Fibroblast of villous mesenchyme (primary cell): ENCODE data around the gene RAVER1. TPM values are rescaled to one million over a fixed set of nuclear protein-coding genes. Genes with fewer than 3 reads are reported as not detected.
"Not testable (repeated sequence)": the region's sequence is repeated elsewhere in the genome, so short reads cannot be mapped to it uniquely, and the experiment has no call there.

Experiments
- DNase-seq: peaks from one replicate; pipeline ENCODE4 v3.0.0-alpha.2; 2010; ENCODE audit warnings: low read depth
- H3K4me3 ChIP-seq: 2 replicates; pipeline ENCODE4 v1.5.1; 2011; ENCODE audit warnings: low read depth, mild to moderate bottlenecking, low read length
- total RNA-seq: library from RNA; depleted of rRNA; stranded (reverse); fragments of >200 nt; gene quantifications from 2 replicates; pipeline ENCODE4 v1.2.3, GENCODE V29; 2012
- TF ChIP-seq, protein P1 (sequence below): IDR thresholded peaks from 2 replicates; pipeline ENCODE4 v1.5.1; 2012; ENCODE audit warnings: low read depth, mild to moderate bottlenecking, low read length; ENCODE audit not compliant: insufficient read depth

RAVER1 gene, protein sequence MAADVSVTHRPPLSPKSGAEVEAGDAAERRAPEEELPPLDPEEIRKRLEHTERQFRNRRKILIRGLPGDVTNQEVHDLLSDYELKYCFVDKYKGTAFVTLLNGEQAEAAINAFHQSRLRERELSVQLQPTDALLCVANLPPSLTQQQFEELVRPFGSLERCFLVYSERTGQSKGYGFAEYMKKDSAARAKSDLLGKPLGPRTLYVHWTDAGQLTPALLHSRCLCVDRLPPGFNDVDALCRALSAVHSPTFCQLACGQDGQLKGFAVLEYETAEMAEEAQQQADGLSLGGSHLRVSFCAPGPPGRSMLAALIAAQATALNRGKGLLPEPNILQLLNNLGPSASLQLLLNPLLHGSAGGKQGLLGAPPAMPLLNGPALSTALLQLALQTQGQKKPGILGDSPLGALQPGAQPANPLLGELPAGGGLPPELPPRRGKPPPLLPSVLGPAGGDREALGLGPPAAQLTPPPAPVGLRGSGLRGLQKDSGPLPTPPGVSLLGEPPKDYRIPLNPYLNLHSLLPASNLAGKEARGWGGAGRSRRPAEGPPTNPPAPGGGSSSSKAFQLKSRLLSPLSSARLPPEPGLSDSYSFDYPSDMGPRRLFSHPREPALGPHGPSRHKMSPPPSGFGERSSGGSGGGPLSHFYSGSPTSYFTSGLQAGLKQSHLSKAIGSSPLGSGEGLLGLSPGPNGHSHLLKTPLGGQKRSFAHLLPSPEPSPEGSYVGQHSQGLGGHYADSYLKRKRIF
- 10.4 and 11.0 TPM in 2 replicates for total RNA-seq

DNA sequence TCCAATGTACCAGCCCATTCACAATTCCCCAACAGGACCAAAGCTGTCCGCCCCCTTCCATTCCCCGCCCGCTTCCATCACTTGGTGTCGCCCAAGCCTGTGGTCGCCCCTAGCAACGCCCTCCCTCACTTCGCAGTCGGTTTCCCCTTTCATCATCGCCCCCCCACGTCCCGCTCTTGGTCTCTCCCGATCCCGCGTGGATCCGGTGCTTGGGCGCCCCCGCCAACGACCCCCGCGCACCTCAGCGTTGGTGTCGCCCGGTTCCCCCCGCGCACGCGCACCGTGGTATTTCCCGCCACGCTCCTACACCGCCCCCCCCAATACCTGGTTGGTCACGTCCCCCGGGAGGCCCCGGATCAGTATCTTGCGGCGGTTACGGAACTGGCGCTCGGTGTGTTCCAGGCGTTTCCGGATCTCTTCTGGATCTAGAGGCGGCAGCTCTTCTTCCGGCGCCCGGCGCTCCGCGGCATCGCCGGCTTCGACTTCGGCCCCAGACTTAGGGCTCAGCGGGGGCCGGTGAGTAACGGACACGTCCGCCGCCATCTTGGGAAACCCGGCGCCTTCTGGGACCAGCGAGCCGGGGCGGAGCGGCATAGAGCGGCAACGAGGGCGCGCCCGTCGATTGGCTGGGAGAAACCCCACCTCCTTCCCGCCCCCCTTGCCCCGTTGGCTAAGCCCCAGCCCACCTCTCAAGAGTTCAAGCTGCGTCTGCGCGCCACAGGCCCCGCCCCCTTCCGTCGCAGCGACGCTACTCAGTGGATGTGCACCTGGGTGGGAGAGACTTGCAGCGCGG lies at the start of gene RAVER1:
Gene RAVER1 (minus strand): TSS at position 565 of the 793 bp plus-strand sequence. CDS start 22 bp downstream, at position 543.
- TF ChIP-seq, protein P1, sequence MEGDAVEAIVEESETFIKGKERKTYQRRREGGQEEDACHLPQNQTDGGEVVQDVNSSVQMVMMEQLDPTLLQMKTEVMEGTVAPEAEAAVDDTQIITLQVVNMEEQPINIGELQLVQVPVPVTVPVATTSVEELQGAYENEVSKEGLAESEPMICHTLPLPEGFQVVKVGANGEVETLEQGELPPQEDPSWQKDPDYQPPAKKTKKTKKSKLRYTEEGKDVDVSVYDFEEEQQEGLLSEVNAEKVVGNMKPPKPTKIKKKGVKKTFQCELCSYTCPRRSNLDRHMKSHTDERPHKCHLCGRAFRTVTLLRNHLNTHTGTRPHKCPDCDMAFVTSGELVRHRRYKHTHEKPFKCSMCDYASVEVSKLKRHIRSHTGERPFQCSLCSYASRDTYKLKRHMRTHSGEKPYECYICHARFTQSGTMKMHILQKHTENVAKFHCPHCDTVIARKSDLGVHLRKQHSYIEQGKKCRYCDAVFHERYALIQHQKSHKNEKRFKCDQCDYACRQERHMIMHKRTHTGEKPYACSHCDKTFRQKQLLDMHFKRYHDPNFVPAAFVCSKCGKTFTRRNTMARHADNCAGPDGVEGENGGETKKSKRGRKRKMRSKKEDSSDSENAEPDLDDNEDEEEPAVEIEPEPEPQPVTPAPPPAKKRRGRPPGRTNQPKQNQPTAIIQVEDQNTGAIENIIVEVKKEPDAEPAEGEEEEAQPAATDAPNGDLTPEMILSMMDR = no peak
- peak; percentile 97 for DNase-seq
- peak within 1 kb of the TSS; percentile 91 for H3K4me3 ChIP-seq

DNA sequence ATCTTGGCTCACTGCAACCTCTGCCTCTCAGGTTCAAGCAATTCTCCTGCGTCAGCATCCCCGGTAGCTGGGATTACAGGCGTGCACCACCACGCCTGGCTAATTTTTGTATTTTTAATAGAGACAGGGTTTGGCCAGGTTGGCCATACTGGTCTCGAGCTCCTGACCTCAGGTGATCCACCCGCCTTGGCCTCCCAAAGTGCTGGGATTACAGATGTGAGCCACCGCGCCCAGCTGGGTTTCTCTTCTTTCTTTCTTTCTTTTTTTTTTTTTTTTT lies 49.8 kb upstream of the RAVER1 start:
- not testable (repeated sequence) for H3K4me3 ChIP-seq, DNase-seq

DNA sequence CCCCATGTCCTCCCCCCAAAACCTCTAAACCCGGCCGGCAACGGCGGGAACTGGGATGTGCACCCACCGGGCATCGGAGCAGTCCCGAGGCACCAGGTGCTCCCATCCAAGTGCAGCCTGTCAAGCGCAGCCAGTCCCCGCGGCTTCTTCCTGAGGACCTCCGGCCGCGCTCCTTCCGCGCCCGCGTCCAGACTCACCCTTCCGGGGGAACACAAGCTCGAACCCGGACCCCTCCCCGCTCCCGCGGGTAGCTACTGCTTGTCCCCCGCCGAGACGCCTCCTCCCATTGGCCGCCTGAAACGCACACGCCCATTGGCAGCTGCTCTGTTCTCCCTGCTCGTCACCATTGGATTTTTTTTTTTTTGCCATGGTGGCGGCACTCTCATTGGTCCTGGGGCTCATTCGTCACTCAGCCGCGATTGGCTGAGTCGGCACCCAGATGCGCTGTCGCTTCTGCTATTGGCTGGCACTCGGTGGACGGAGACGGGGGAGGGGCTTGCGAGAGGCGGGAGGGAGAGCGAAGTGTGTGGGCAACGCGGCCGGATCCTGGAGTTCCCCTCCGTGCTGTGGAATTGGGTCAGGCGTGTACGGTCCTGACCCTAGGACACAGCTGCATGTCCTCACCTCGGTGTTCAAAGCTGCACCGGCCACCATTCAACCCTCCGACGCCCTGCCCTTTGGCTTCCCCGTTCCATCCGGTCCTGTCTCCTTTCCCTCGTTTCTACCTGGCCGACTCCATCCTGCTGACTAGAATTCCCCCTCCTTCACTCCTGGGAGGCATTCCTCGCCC lies 47.2 kb upstream of the RAVER1 start, which contains the start of gene TYK2:
Gene TYK2 (minus strand): TSS at position 260 of the 790 bp plus-strand sequence. CDS start 2,166 bp downstream, outside the sequence.
- H3K4me3 ChIP-seq = peak within 1 kb of the TSS; percentile 88
- DNase-seq = peak; percentile 99
- TF ChIP-seq, protein P1 = no peak

DNA sequence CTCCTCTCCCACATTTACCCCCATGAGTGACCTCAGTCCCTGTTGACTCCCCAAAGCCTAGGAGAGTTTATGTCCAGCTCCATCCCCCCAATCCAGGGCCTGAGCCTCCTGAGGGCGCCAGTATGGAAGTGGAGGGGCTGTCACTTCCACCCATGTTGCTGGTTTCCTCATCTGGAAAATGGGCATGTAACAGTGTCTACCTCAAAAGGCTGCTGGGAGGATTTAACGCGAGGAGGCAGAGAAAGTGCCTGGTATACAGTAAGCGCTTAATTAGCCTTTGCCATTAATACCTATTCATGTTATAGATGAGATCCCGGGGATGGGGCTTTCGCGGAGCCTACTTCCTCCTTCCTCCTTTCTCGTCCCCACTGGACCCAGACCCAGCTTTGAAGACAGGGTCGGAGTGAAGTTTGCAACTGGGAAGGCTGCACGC lies 46.6 kb upstream of the RAVER1 start:
- no peak for DNase-seq
- peak overlapping the region; percentile 88 for H3K4me3 ChIP-seq
- TF ChIP-seq, protein P1 = no peak

DNA sequence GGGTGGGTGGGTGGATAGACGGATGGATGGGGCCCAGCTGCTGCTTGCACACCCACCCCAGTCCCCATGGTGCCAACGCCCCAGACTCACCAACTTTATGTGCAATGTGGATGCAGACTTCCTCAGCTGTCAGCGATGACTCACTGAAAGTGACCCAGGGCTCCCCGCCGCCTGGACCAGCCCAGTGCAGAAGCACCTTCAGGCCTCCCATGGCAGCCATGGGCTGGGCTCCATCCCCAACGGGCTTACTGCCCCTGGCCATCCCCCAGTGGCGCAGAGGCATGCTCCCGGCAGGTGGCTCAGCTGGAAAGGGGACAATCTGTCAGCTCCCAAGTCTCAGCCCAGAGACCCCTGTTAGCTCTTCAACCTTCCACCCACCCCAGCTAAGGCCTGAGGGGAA lies 44.8 kb upstream of the RAVER1 start:
- DNase-seq = no peak
- H3K4me3 ChIP-seq = no peak overlapping the region
- TF ChIP-seq, protein P1 = no peak

DNA sequence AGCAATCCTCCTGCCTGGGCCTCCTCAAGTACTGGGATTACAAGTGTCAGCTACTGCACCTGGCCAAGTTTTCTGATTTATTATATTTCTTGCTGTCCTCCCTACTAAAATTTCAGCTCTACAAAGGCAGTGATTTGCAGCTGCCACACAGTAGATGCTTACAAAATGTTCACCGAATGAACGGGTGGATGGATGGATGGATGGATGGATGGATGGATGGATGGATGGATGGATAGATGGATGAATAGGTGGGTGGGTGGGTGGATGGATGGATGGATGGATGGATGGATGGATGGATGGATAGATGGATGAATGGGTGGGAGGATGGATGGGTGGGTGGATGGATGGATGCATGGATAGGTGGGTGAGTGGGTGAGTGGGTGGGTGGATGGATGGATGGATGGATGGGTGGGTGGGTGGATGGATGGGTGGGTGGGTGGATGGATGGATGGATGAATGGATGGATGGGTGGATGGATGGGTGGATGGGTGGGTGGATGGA lies 43.9 kb upstream of the RAVER1 start:
- not testable (repeated sequence) for DNase-seq

DNA sequence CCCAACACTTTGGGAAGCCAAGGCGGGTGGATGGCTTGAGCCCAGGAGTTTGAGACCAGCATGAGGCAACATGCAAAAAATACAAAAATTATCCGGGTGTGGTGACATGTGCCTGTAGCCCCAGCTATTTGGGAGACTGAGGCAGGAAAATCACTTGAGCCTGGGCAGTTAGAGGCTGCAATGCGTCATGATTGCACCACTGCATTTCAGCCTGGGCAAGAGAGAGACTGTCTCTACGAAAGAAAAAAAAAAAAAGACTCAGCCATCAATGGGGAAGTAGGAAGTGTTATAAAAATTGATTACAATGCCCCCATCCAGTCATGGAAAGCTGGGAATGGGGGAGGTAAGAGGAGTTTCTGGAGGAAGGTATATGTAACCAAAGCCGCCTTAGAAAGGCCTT lies 41.6 kb upstream of the RAVER1 start:
- TF ChIP-seq, protein P1 = no peak
- H3K4me3 ChIP-seq = no peak overlapping the region
- DNase-seq = no peak

More for the DNA sequence above, 43.9 kb upstream of the RAVER1 start:
- H3K4me3 ChIP-seq = not testable (repeated sequence)
